Spleen (tissue), 11 donors: ENCODE results near the gene HCAR3. TPM values are rescaled to one million over a fixed set of nuclear protein-coding genes. Genes with fewer than 3 reads are reported as not detected.

Experiments used
- DNase-seq: peaks from one replicate; pipeline ENCODE4 v3.0.0-alpha.2; 2020
- H3K27ac ChIP-seq, 8 donors: fragments of 200-600 bp; sonication (generic) in 7 of 8; 1 replicate in 4 of 8; 2 replicates in 4 of 8; pipeline versions ENCODE4 v1.5.0 to v1.8.0; 2016 to 2021; ENCODE audit warnings: inconsistent platforms in 4 of 8, mild to moderate bottlenecking in 4 of 8, moderate library complexity in 1 of 8
- H3K27me3 ChIP-seq, 7 donors: fragments of 200-600 bp; sonication (generic) in 6 of 7; replicated peaks in 1 of 7; 1 replicate in 4 of 7; 2 replicates in 3 of 7; pipeline versions ENCODE4 v1.5.0 to v1.8.0; 2016 to 2021; ENCODE audit warnings: inconsistent platforms in 3 of 7, mild to moderate bottlenecking in 1 of 7
- H3K36me3 ChIP-seq, 6 donors: fragments of 200-600 bp; sonication (generic) in 5 of 6; 1 replicate in 4 of 6; 2 replicates in 2 of 6; pipeline versions ENCODE4 v1.5.0 to v1.8.0; 2016 to 2021; ENCODE audit warnings: inconsistent platforms in 2 of 6
- H3K4me1 ChIP-seq, 6 donors: fragments of 200-600 bp; sonication (generic) in 5 of 6; 1 replicate in 3 of 6; 2 replicates in 3 of 6; pipeline versions ENCODE4 v1.5.0 to v1.8.0; 2016 to 2021; ENCODE audit warnings: inconsistent platforms in 3 of 6
- H3K4me3 ChIP-seq, 8 donors: fragments of 200-600 bp; sonication (generic) in 7 of 8; 1 replicate in 4 of 8; 2 replicates in 4 of 8; pipeline versions ENCODE4 v1.5.0 to v1.8.0; 2016 to 2021; ENCODE audit warnings: inconsistent platforms in 4 of 8, mild to moderate bottlenecking in 4 of 8, moderate library complexity in 2 of 8
- H3K9me3 ChIP-seq, 8 donors: fragments of 200-600 bp; sonication (generic) in 7 of 8; 1 replicate in 4 of 8; 2 replicates in 4 of 8; pipeline versions ENCODE4 v1.5.0 to v1.8.0; 2016 to 2021; ENCODE audit warnings: inconsistent platforms in 4 of 8
- CTCF ChIP-seq, 11 experiments: fragments of 200-600 bp in 7 of 11; fragments of 450-650 bp in 4 of 11; sonication (generic) in 4 of 11; IDR thresholded peaks in 8 of 11; conservative IDR thresholded peaks in 3 of 11; 1 replicate in 7 of 11; 2 replicates in 4 of 11; pipeline versions ENCODE4 v1.4.0 to v1.8.0; 2016 to 2021; ENCODE audit warnings: antibody characterized with exemption in 11 of 11, inconsistent platforms in 4 of 11, mild to moderate bottlenecking in 1 of 11
- POLR2A ChIP-seq, 3 donors: fragments of 450-650 bp; IDR thresholded peaks; one replicate each; pipeline ENCODE4 v1.5.1; 2017; ENCODE audit warnings: antibody characterized with exemption in 3 of 3, mild to moderate bottlenecking in 1 of 3
- POLR2AphosphoS5 ChIP-seq, 3 donors: sonication (generic); formaldehyde crosslinking; IDR thresholded peaks; one replicate each; pipeline ENCODE4 v1.5.1; 2017; ENCODE audit warnings: antibody characterized with exemption in 3 of 3
- WGBS, 5 donors: extraction: QIAGEN DNeasy Blood & Tissue Kit in 3 of 5; methylation state at CpG; one replicate each; pipeline versions ENCODE4 v1.1.5 to v1.1.7; 2013 to 2018; 5-methylcytosine and 5-hydroxymethylcytosine counted together
- intact Hi-C: fragments of 100-400 bp; cut with DNase I; formaldehyde crosslinking; loops from one replicate; pipeline ENCODE4 v1.15.0; 2023; ENCODE audit warnings: low total_unique reads
- polyA plus RNA-seq, 3 donors: library from polyadenylated mRNA; stranded (reverse); fragments of 200-250 nt; gene quantifications; one replicate each; pipeline ENCODE4 v1.2.1, GENCODE V29; 2013
- total RNA-seq, 7 donors: library from RNA; depleted of rRNA in 3 of 7; stranded (reverse); fragments of >200 nt in 3 of 7; fragmentation: NEBNext Ultra II Directional in 4 of 7; extraction: Animal tissue kit (Norgen Biotek cat#: 25700) in 4 of 7; gene quantifications; one replicate each; pipeline versions ENCODE4 v1.1.0 to v1.2.1, GENCODE V29; 2016 to 2021
- donor health status: healthy with polysubstance abuse.
- donor health status: DM: no; HTN: no; CAD: no; lungs with moderate emphysema.
- donor health status: DM: no; HTN: no; CAD: no.
- donor health status: Bipolar disorder and iron deficiency.
- donor health status: healthy.
- donor health status: DM: no; HTN: no; CAD: no.
- donor health status: DM: yes; HTN: yes; CAD: no.

Gene HCAR3
- total and polyA plus RNA-seq, 10 donors = 0.36 to 92.8 (median 19.2) TPM

- no peak overlapping the region for H3K27ac ChIP-seq
- no peaks in the 10 kb centered on the region for H3K27me3 ChIP-seq
- no peaks in the 10 kb centered on the region for H3K36me3 ChIP-seq
- TF ChIP-seq POLR2A (IDR thresholded peaks at IDR 0.05) = no peak
- intact Hi-C loops = no loop called here
- no peak for DNase-seq
- no peak overlapping the region for H3K4me3 ChIP-seq
- 80 to 89% (median 82%) methylated on average over 2 of the region's 2 CpGs for WGBS, 5 donors
- no peaks in the 10 kb centered on the region for H3K4me1 ChIP-seq
- no peaks in the 10 kb centered on the region for H3K9me3 ChIP-seq
Observed at GRCh38 chr12:122672515-122672914, 44.1 kb downstream of the HCAR3 start.

- Histone ChIP-seq H3K27ac (peak overlapping the region in 1 of 8 donors; percentile 25), H3K4me3 (no peak overlapping the region), H3K36me3 (no peaks in the 10 kb centered on the region), H3K4me1 (no peaks in the 10 kb centered on the region), H3K9me3 (no peaks in the 10 kb centered on the region), H3K27me3 (no peaks in the 10 kb centered on the region)
- intact Hi-C loops = no loop called here
- no peak for DNase-seq
- WGBS, 5 donors = 72 to 89% (median 80%) methylated on average over 5 of the region's 5 CpGs
- TF ChIP-seq POLR2A (IDR thresholded peaks at IDR 0.05) (no peak), POLR2AphosphoS5 (IDR thresholded peaks at IDR 0.05) (no peak), CTCF (IDR thresholded peaks at IDR 0.05 in 8 of 11, conservative IDR thresholded peaks at IDR 0.05 in 3 of 11) (no peak)
Observed at GRCh38 chr12:122669397-122670070, 47.1 kb downstream of the HCAR3 start.

- Histone ChIP-seq H3K4me1 (no peaks in the 10 kb centered on the region), H3K27ac (no peak overlapping the region), H3K27me3 (no peaks in the 10 kb centered on the region), H3K9me3 (no peaks in the 10 kb centered on the region), H3K36me3 (no peaks in the 10 kb centered on the region), H3K4me3 (no peak overlapping the region)
- 84 to 91% (median 85%) methylated on average over 2 of the region's 2 CpGs for WGBS, 5 donors
- no peak for TF ChIP-seq POLR2AphosphoS5 (IDR thresholded peaks at IDR 0.05)
- no peak for TF ChIP-seq POLR2A (IDR thresholded peaks at IDR 0.05)
- no peak for TF ChIP-seq CTCF (IDR thresholded peaks at IDR 0.05 in 8 of 11, conservative IDR thresholded peaks at IDR 0.05 in 3 of 11)
- intact Hi-C loops = no loop called here
- DNase-seq = no peak
Observed at GRCh38 chr12:122668268-122668667, 48.3 kb downstream of the HCAR3 start.

GRCh38 chr12:122665759-122666158 is 50.9 kb downstream of the HCAR3 start:
- H3K4me3 ChIP-seq = no peak overlapping the region
- H3K4me1 ChIP-seq = no peaks in the 10 kb centered on the region
- intact Hi-C loops = no loop called here
- 92 to 98% (median 94%) methylated on average over 5 of the region's 5 CpGs for WGBS, 5 donors
- TF ChIP-seq CTCF (IDR thresholded peaks at IDR 0.05 in 8 of 11, conservative IDR thresholded peaks at IDR 0.05 in 3 of 11) (no peak), POLR2A (IDR thresholded peaks at IDR 0.05) (no peak)
- H3K9me3 ChIP-seq = no peaks in the 10 kb centered on the region
- H3K27ac ChIP-seq = no peak overlapping the region
- H3K27me3 ChIP-seq = no peaks in the 10 kb centered on the region
- H3K36me3 ChIP-seq = no peaks in the 10 kb centered on the region
- DNase-seq = no peak
